ENCODE measurements around the gene SMIM14.

Gene SMIM14

GRCh38 chr4:39637586-39638353 is 895 bp downstream of the SMIM14 start:
- no peak overlapping the region for H4K91ac ChIP-seq (ENCODE audit: low read length)
- peak overlapping the region; percentile 88 for H3K27ac ChIP-seq (ENCODE audit: low read length, poor library complexity, severe bottlenecking)
- peak overlapping the region; percentile 83 to 93 for H3K4me3 ChIP-seq (ENCODE audit: insufficient read depth in 1 of 2, low read depth in 1 of 2, low read length in 2 of 2)
- H3K14ac ChIP-seq (ENCODE audit: low read length in 2 of 2), result peak overlapping the region in 1 of 2 experiments; percentile 27
- no peaks in the 10 kb centered on the region for H3K27me3 ChIP-seq (ENCODE audit: control insufficient read depth in 1 of 2, insufficient read depth in 1 of 2, low read length in 2 of 2)
- no peak overlapping the region for H4K8ac ChIP-seq (ENCODE audit: low read length)
- H2BK12ac ChIP-seq (ENCODE audit: low read length in 2 of 2), result peak overlapping the region; percentile 19 to 28
- H3K9ac ChIP-seq (ENCODE audit: low read length), result peak overlapping the region; percentile 97
- H3K79me1 ChIP-seq (replicated peaks; ENCODE audit: low read length, poor library complexity, severe bottlenecking), result peaks cover 12% of the 10 kb centered on the region
- peak overlapping the region; percentile 74 for H3K4me2 ChIP-seq (ENCODE audit: low read length, poor library complexity, severe bottlenecking)
- no peaks in the 10 kb centered on the region for H3K9me3 ChIP-seq (ENCODE audit: control insufficient read depth, low read length)
- DNase-seq, result peak; percentile 81
- H2AFZ ChIP-seq (ENCODE audit: low read depth, low read length), result no peak overlapping the region
- peak overlapping the region; percentile 9 for H2BK15ac ChIP-seq (ENCODE audit: low read depth, poor library complexity, severe bottlenecking)
- H3K36me3 ChIP-seq (ENCODE audit: control insufficient read depth in 1 of 2, insufficient read depth in 2 of 2, low read depth in 1 of 2, low read length in 2 of 2), result peaks cover 0 to 18% of the 10 kb centered on the region in 2 experiments
- H2BK5ac ChIP-seq (ENCODE audit: low read depth, low read length, poor library complexity, severe bottlenecking), result no peak overlapping the region
- H3K4ac ChIP-seq (ENCODE audit: low read depth in 1 of 2, low read length in 2 of 2), result peak overlapping the region; percentile 78 to 89
- peak overlapping the region; percentile 85 to 94 for H3K18ac ChIP-seq (ENCODE audit: low read depth in 1 of 2, low read length in 2 of 2)
- H3K23ac ChIP-seq (ENCODE audit: low read length in 2 of 2), result peak overlapping the region in 1 of 2 experiments; percentile 50
- H2BK120ac ChIP-seq (ENCODE audit: low read depth, low read length), result no peak overlapping the region
- H3K4me1 ChIP-seq (ENCODE audit: control insufficient read depth, insufficient read depth, low read depth, low read length), result peaks cover 4% of the 10 kb centered on the region
- under 1% methylated on average over 28 of the region's 29 CpGs for WGBS
- H2AK5ac ChIP-seq (ENCODE audit: low read length, severe bottlenecking), result no peak overlapping the region

GRCh38 chr4:39637221-39637585 is 1.5 kb downstream of the SMIM14 start:
- Histone ChIP-seq H3K4ac (ENCODE audit: low read depth in 1 of 2, low read length in 2 of 2) (no peak overlapping the region), H3K4me3 (ENCODE audit: insufficient read depth in 1 of 2, low read depth in 1 of 2, low read length in 2 of 2) (peak overlapping the region; percentile 83 to 93), H2AK5ac (ENCODE audit: low read length, severe bottlenecking) (no peak overlapping the region), H3K23ac (ENCODE audit: low read length in 2 of 2) (no peak overlapping the region), H4K8ac (ENCODE audit: low read length) (no peak overlapping the region), H3K18ac (ENCODE audit: low read depth in 1 of 2, low read length in 2 of 2) (no peak overlapping the region), H3K4me1 (ENCODE audit: control insufficient read depth, insufficient read depth, low read depth, low read length) (peaks cover 6% of the 10 kb centered on the region), H2BK15ac (ENCODE audit: low read depth, poor library complexity, severe bottlenecking) (no peak overlapping the region), H2BK120ac (ENCODE audit: low read depth, low read length) (no peak overlapping the region), H3K36me3 (ENCODE audit: control insufficient read depth in 1 of 2, insufficient read depth in 2 of 2, low read depth in 1 of 2, low read length in 2 of 2) (peaks cover 0 to 18% of the 10 kb centered on the region in 2 experiments), H4K91ac (ENCODE audit: low read length) (no peak overlapping the region), H3K14ac (ENCODE audit: low read length in 2 of 2) (no peak overlapping the region), H3K79me1 (replicated peaks; ENCODE audit: low read length, poor library complexity, severe bottlenecking) (peaks cover 15% of the 10 kb centered on the region), H2BK12ac (ENCODE audit: low read length in 2 of 2) (no peak overlapping the region), H2BK5ac (ENCODE audit: low read depth, low read length, poor library complexity, severe bottlenecking) (no peak overlapping the region), H2AFZ (ENCODE audit: low read depth, low read length) (no peak overlapping the region), H3K9me3 (ENCODE audit: control insufficient read depth, low read length) (no peaks in the 10 kb centered on the region), H3K27me3 (ENCODE audit: control insufficient read depth in 1 of 2, insufficient read depth in 1 of 2, low read length in 2 of 2) (no peaks in the 10 kb centered on the region), H3K4me2 (ENCODE audit: low read length, poor library complexity, severe bottlenecking) (peak overlapping the region; percentile 74), H3K27ac (ENCODE audit: low read length, poor library complexity, severe bottlenecking) (peak overlapping the region; percentile 88), H3K9ac (ENCODE audit: low read length) (peak overlapping the region; percentile 97)
- WGBS, result 21% methylated on average over 4 of the region's 6 CpGs
- no peak for DNase-seq

- Histone ChIP-seq H3K14ac (ENCODE audit: low read length in 2 of 2) (no peak overlapping the region), H3K36me3 (ENCODE audit: control insufficient read depth in 1 of 2, insufficient read depth in 2 of 2, low read depth in 1 of 2, low read length in 2 of 2) (peaks cover 0 to 19% of the 10 kb centered on the region in 2 experiments), H3K18ac (ENCODE audit: low read depth in 1 of 2, low read length in 2 of 2) (no peak overlapping the region), H2BK5ac (ENCODE audit: low read depth, low read length, poor library complexity, severe bottlenecking) (no peak overlapping the region), H3K4me2 (ENCODE audit: low read length, poor library complexity, severe bottlenecking) (peak overlapping the region; percentile 49), H4K91ac (ENCODE audit: low read length) (no peak overlapping the region), H3K27me3 (ENCODE audit: control insufficient read depth in 1 of 2, insufficient read depth in 1 of 2, low read length in 2 of 2) (no peaks in the 10 kb centered on the region), H3K4me1 (ENCODE audit: control insufficient read depth, insufficient read depth, low read depth, low read length) (peaks cover 6% of the 10 kb centered on the region), H3K9ac (ENCODE audit: low read length) (peak overlapping the region; percentile 97), H2BK12ac (ENCODE audit: low read length in 2 of 2) (no peak overlapping the region), H2AK5ac (ENCODE audit: low read length, severe bottlenecking) (no peak overlapping the region), H3K9me3 (ENCODE audit: control insufficient read depth, low read length) (no peaks in the 10 kb centered on the region), H4K8ac (ENCODE audit: low read length) (no peak overlapping the region), H3K4ac (ENCODE audit: low read depth in 1 of 2, low read length in 2 of 2) (no peak overlapping the region), H3K27ac (ENCODE audit: low read length, poor library complexity, severe bottlenecking) (no peak overlapping the region), H2BK120ac (ENCODE audit: low read depth, low read length) (no peak overlapping the region), H3K4me3 (ENCODE audit: insufficient read depth in 1 of 2, low read depth in 1 of 2, low read length in 2 of 2) (peak overlapping the region in 1 of 2 experiments; percentile 93), H2AFZ (ENCODE audit: low read depth, low read length) (no peak overlapping the region), H3K23ac (ENCODE audit: low read length in 2 of 2) (no peak overlapping the region), H2BK15ac (ENCODE audit: low read depth, poor library complexity, severe bottlenecking) (no peak overlapping the region), H3K79me1 (replicated peaks; ENCODE audit: low read length, poor library complexity, severe bottlenecking) (peaks cover 15% of the 10 kb centered on the region)
- 25% methylated on average over 4 of the region's 6 CpGs for WGBS
- peak; percentile 48 for DNase-seq
Measured at GRCh38 chr4:39636531-39637184, 2.0 kb downstream of the SMIM14 start.

DNA sequence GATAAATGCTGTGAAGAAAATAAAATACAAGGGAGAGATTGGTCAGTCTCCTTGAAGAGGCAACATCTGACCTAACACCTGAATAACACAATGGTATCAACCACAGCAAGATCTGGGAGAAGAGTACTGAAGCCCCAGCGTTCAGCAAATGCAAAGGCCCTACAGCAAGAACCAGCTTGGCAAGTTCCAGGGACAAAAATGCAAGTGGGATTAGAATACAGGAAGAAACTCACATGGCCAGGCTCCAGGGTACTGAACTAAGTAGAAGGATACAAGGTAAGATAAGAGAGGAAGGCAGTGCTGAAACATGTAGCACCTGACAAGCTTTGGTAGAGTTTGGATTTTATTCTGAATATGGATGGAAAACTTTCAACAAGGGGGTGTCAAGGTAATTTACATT is 3.6 kb downstream of the SMIM14 start:
- H3K79me1 ChIP-seq (replicated peaks; ENCODE audit: low read length, poor library complexity, severe bottlenecking), result peaks cover 12% of the 10 kb centered on the region
- no peak overlapping the region for H2BK5ac ChIP-seq (ENCODE audit: low read depth, low read length, poor library complexity, severe bottlenecking)
- H3K27me3 ChIP-seq (ENCODE audit: control insufficient read depth in 1 of 2, insufficient read depth in 1 of 2, low read length in 2 of 2), result no peaks in the 10 kb centered on the region
- peaks cover 0 to 26% of the 10 kb centered on the region in 2 experiments for H3K36me3 ChIP-seq (ENCODE audit: control insufficient read depth in 1 of 2, insufficient read depth in 2 of 2, low read depth in 1 of 2, low read length in 2 of 2)
- no peak overlapping the region for H2AK5ac ChIP-seq (ENCODE audit: low read length, severe bottlenecking)
- H2AFZ ChIP-seq (ENCODE audit: low read depth, low read length), result no peak overlapping the region
- 24% methylated on average over 1 of the region's 1 CpG for WGBS
- H3K4me2 ChIP-seq (ENCODE audit: low read length, poor library complexity, severe bottlenecking), result no peak overlapping the region
- DNase-seq, result no peak
- no peaks in the 10 kb centered on the region for H3K9me3 ChIP-seq (ENCODE audit: control insufficient read depth, low read length)
- no peak overlapping the region for H3K27ac ChIP-seq (ENCODE audit: low read length, poor library complexity, severe bottlenecking)
- H3K4me3 ChIP-seq (ENCODE audit: insufficient read depth in 1 of 2, low read depth in 1 of 2, low read length in 2 of 2), result peak overlapping the region in 1 of 2 experiments; percentile 93
- H3K4me1 ChIP-seq (ENCODE audit: control insufficient read depth, insufficient read depth, low read depth, low read length), result peaks cover 6% of the 10 kb centered on the region
- H2BK120ac ChIP-seq (ENCODE audit: low read depth, low read length), result no peak overlapping the region
- no peak overlapping the region for H3K4ac ChIP-seq (ENCODE audit: low read depth in 1 of 2, low read length in 2 of 2)
- no peak overlapping the region for H2BK15ac ChIP-seq (ENCODE audit: low read depth, poor library complexity, severe bottlenecking)
- no peak overlapping the region for H3K9ac ChIP-seq (ENCODE audit: low read length)
- H4K8ac ChIP-seq (ENCODE audit: low read length), result no peak overlapping the region
- no peak overlapping the region for H3K14ac ChIP-seq (ENCODE audit: low read length in 2 of 2)
- H3K18ac ChIP-seq (ENCODE audit: low read depth in 1 of 2, low read length in 2 of 2), result no peak overlapping the region
- no peak overlapping the region for H4K91ac ChIP-seq (ENCODE audit: low read length)
- H2BK12ac ChIP-seq (ENCODE audit: low read length in 2 of 2), result no peak overlapping the region
- peak overlapping the region in 1 of 2 experiments; percentile 59 for H3K23ac ChIP-seq (ENCODE audit: low read length in 2 of 2)

Data from mesenchymal stem cell (in vitro differentiated cells and primary cell).